KMS-11 (cell line): Measurements from ENCODE around the gene SCUBE1.

Experiments used
- H2AFZ ChIP-seq: fragments of 200-600 bp; sonication (generic); 2 replicates; pipeline ENCODE4 v1.6.1; 2016; ENCODE audit warnings: antibody characterized with exemption, mixed run types, low read depth
- H3K27ac ChIP-seq: fragments of 200-600 bp; sonication (generic); 2 replicates; pipeline ENCODE4 v1.6.1; 2016; ENCODE audit warnings: mild to moderate bottlenecking, mixed run types
- H3K27me3 ChIP-seq: fragments of 200-600 bp; sonication (generic); 2 replicates; pipeline ENCODE4 v1.6.1; 2017; ENCODE audit warnings: mild to moderate bottlenecking, low read depth, mixed run types, moderate library complexity; ENCODE audit not compliant: insufficient read depth
- H3K36me3 ChIP-seq: fragments of 200-600 bp; sonication (generic); 2 replicates; pipeline ENCODE4 v1.6.1; 2017; ENCODE audit warnings: mild to moderate bottlenecking, mixed run types; ENCODE audit not compliant: insufficient read depth
- H3K4me1 ChIP-seq: fragments of 200-600 bp; sonication (generic); 2 replicates; pipeline ENCODE4 v1.6.1; 2016; ENCODE audit warnings: mild to moderate bottlenecking, low read depth, mixed run types; ENCODE audit not compliant: poor library complexity, severe bottlenecking
- H3K4me2 ChIP-seq: fragments of 200-600 bp; sonication (generic); 2 replicates; pipeline ENCODE4 v1.7.0; 2016; ENCODE audit warnings: mild to moderate bottlenecking, mixed run types
- H3K4me3 ChIP-seq: fragments of 200-600 bp; sonication (generic); IDR thresholded peaks from 2 replicates; pipeline ENCODE4 v1.6.1; 2017; ENCODE audit warnings: low read depth, low read length, mixed read lengths; ENCODE audit not compliant: insufficient read depth
- H3K79me2 ChIP-seq: fragments of 200-600 bp; sonication (generic); 2 replicates; pipeline ENCODE4 v1.6.1; 2016; ENCODE audit warnings: low read depth, mixed run types; ENCODE audit not compliant: insufficient read depth
- H3K9ac ChIP-seq: fragments of 200-600 bp; sonication (generic); 2 replicates; pipeline ENCODE4 v1.6.1; 2016; ENCODE audit warnings: mild to moderate bottlenecking, mixed run types
- H4K20me1 ChIP-seq: fragments of 200-600 bp; sonication (generic); 2 replicates; pipeline ENCODE4 v1.6.1; 2016; ENCODE audit warnings: mild to moderate bottlenecking, mixed run types; ENCODE audit not compliant: insufficient read depth
- CTCF ChIP-seq: fragments of 200-600 bp; sonication (generic); conservative IDR thresholded peaks from 2 replicates; pipeline ENCODE4 v1.6.1; 2017; ENCODE audit warnings: low read depth, mild to moderate bottlenecking, antibody characterized with exemption, low read length, moderate library complexity, mixed read lengths

The SCUBE1 gene

GRCh38 chr22:43179146-43179910, 163.8 kb downstream of the SCUBE1 start:
- Histone ChIP-seq H3K4me2 (no peak overlapping the region), H3K4me3 (no peak overlapping the region), H3K27ac (no peak overlapping the region), H3K27me3 (no peaks in the 10 kb centered on the region), H3K36me3 (peaks cover 2% of the 10 kb centered on the region; the same call in 1 of the 2 replicates), H2AFZ (no peak overlapping the region), H4K20me1 (no peaks in the 10 kb centered on the region), H3K79me2 (peaks cover 19% of the 10 kb centered on the region), H3K4me1 (no peaks in the 10 kb centered on the region), H3K9ac (no peak overlapping the region)
- TF ChIP-seq CTCF: no peak

- Histone ChIP-seq H3K36me3 (peaks cover 2% of the 10 kb centered on the region; the same call in 1 of the 2 replicates), H3K79me2 (peaks cover 2% of the 10 kb centered on the region; the same call in 1 of the 2 replicates), H4K20me1 (no peaks in the 10 kb centered on the region), H3K4me3 (no peak overlapping the region), H3K27me3 (no peaks in the 10 kb centered on the region), H3K27ac (no peak overlapping the region), H2AFZ (no peak overlapping the region), H3K9ac (no peak overlapping the region), H3K4me2 (no peak overlapping the region), H3K4me1 (no peaks in the 10 kb centered on the region)
- TF ChIP-seq CTCF: no peak
Measured at GRCh38 chr22:43177479-43177878, 165.7 kb downstream of the SCUBE1 start.

GRCh38 chr22:43176090-43176489, 167.1 kb downstream of the SCUBE1 start:
- H3K36me3 ChIP-seq: peaks cover 2% of the 10 kb centered on the region; the same call in 1 of the 2 replicates

GRCh38 chr22:43174941-43175531, 168.1 kb downstream of the SCUBE1 start:
- no peak overlapping the region for H2AFZ ChIP-seq
- no peaks in the 10 kb centered on the region for H4K20me1 ChIP-seq
- H3K36me3 ChIP-seq: peaks cover 2% of the 10 kb centered on the region; the same call in 1 of the 2 replicates

More at GRCh38 chr22:43176090-43176489, 167.1 kb downstream of the SCUBE1 start:
- H3K79me2 ChIP-seq: no peaks in the 10 kb centered on the region
- no peak overlapping the region for H3K27ac ChIP-seq
- no peak overlapping the region for H3K4me3 ChIP-seq
- H3K4me1 ChIP-seq: no peaks in the 10 kb centered on the region
- H2AFZ ChIP-seq: no peak overlapping the region
- H3K27me3 ChIP-seq: no peaks in the 10 kb centered on the region
- TF ChIP-seq CTCF: no peak
- no peaks in the 10 kb centered on the region for H4K20me1 ChIP-seq
- H3K9ac ChIP-seq: no peak overlapping the region
- H3K4me2 ChIP-seq: no peak overlapping the region

More at GRCh38 chr22:43174941-43175531, 168.1 kb downstream of the SCUBE1 start:
- no peak for TF ChIP-seq CTCF
- H3K4me2 ChIP-seq: no peak overlapping the region
- no peak overlapping the region for H3K9ac ChIP-seq
- H3K79me2 ChIP-seq: no peaks in the 10 kb centered on the region
- H3K27ac ChIP-seq: no peak overlapping the region
- H3K27me3 ChIP-seq: no peaks in the 10 kb centered on the region
- no peaks in the 10 kb centered on the region for H3K4me1 ChIP-seq
- H3K4me3 ChIP-seq: no peak overlapping the region
